ENCODE results near the gene CAPZA1.

The CAPZA1 gene

DNA sequence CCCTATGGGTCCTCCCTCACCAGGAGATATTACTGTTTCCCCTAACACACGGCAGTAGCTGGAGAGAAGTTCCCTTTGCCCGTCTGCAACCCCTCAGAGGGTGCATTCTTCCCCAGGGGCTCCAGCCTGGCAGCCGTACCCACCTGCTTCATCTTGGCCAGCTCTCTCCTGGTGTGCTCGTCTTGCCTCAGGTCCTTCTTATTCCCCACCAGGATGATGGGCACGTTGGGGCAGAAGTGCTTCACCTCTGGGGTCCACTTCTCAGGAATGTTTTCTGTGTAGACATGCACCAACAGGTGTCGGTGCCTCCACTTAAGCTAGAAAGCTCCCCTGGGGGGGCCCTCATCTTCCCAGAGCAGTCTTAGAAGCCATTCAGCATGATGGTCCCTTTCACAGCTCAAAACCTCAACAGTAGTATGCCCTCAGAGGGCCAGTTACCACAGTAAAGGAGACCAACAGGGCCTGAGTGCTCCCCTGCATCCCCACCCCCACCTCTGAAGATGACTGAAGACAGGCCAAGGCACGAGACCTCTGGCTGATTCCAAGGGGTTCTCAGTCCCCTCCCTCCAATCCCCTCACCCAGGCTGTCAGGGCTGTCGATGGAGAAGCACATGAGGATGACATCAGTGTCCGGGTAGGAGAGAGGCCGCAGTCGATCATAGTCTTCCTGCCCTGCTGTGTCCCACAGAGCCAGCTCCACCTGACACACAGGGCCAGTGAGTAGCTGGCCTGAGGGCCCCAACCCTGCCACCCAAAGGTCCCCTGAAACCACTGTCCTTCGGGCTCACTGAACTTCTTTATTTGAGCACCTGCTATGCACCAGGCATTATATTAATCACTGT lies 83.0 kb downstream of the CAPZA1 start:
- Histone ChIP-seq H3K36me3 (ENCODE audit: control insufficient read depth in 2 of 2, insufficient read depth in 1 of 2, low read length in 2 of 2) (peaks cover 0 to 60% of the 10 kb centered on the region in 2 experiments; a peak in 1 of 3 replicates), H3K27ac (ENCODE audit: extremely low read depth, low read depth, low read length) (no peak overlapping the region), H3K4me3 (ENCODE audit: low read depth, low read length) (no peak overlapping the region), H3K9me3 (ENCODE audit: control insufficient read depth, insufficient read depth, low read depth, low read length) (no peaks in the 10 kb centered on the region), H3K4me1 (ENCODE audit: control insufficient read depth, insufficient read depth, low read length) (peaks cover 21% of the 10 kb centered on the region)
- POLR2A ChIA-PET: interaction anchor here (1.0 to 9.8 kb wide), 4 partner anchors 14 to 84 kb away, joined by 3 to 91 read pairs (median 6); partner anchors contain the start of genes MOV10 and ST7L
- TF ChIP-seq, protein P1, sequence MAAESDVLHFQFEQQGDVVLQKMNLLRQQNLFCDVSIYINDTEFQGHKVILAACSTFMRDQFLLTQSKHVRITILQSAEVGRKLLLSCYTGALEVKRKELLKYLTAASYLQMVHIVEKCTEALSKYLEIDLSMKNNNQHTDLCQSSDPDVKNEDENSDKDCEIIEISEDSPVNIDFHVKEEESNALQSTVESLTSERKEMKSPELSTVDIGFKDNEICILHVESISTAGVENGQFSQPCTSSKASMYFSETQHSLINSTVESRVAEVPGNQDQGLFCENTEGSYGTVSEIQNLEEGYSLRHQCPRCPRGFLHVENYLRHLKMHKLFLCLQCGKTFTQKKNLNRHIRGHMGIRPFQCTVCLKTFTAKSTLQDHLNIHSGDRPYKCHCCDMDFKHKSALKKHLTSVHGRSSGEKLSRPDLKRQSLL (tag by site-specific recombination; IDR thresholded peaks at IDR 0.05): no peak
- TF ChIP-seq GLIS2 (tag by site-specific recombination; IDR thresholded peaks at IDR 0.05): peak; percentile 51
- TF ChIP-seq, protein P2, sequence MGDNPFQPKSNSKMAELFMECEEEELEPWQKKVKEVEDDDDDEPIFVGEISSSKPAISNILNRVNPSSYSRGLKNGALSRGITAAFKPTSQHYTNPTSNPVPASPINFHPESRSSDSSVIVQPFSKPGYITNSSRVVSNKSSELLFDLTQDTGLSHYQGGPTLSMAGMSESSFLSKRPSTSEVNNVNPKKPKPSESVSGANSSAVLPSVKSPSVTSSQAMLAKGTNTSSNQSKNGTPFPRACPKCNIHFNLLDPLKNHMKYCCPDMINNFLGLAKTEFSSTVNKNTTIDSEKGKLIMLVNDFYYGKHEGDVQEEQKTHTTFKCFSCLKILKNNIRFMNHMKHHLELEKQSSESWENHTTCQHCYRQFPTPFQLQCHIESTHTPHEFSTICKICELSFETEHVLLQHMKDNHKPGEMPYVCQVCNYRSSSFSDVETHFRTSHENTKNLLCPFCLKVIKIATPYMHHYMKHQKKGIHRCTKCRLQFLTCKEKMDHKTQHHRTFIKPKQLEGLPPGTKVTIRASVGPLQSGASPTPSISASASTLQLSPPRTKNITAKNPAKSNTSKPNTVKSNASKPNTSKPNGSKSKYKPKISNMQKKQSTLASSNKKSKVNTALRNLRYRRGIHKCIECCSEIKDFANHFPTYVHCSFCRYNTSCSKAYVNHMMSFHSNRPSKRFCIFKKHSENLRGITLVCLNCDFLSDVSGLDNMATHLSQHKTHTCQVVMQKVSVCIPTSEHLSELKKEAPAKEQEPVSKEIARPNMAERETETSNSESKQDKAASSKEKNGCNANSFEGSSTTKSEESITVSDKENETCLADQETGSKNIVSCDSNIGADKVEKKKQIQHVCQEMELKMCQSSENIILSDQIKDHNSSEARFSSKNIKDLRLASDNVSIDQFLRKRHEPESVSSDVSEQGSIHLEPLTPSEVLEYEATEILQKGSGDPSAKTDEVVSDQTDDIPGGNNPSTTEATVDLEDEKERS (tag by site-specific recombination; IDR thresholded peaks at IDR 0.05): no peak
- TF ChIP-seq GLIS1 (tag by site-specific recombination; IDR thresholded peaks at IDR 0.05): peak; percentile 70
- TF ChIP-seq RBAK (tag by site-specific recombination; IDR thresholded peaks at IDR 0.05): no peak
- TF ChIP-seq OSR2 (tag by site-specific recombination; IDR thresholded peaks at IDR 0.05): no peak
- TF ChIP-seq SCRT2 (tag by site-specific recombination; IDR thresholded peaks at IDR 0.05): peak; percentile 77; the same call in 1 of the 2 replicates
- no peak for TF ChIP-seq ZNF626 (tag by site-specific recombination; IDR thresholded peaks at IDR 0.05)
- no peak for TF ChIP-seq KLF1 (tag by site-specific recombination; IDR thresholded peaks at IDR 0.05)
- no peak for TF ChIP-seq ZNF266 (tag by site-specific recombination; IDR thresholded peaks at IDR 0.05; ENCODE audit: low read depth)
- TF ChIP-seq ZNF394 (tag by site-specific recombination; IDR thresholded peaks at IDR 0.05; ENCODE audit: borderline replicate concordance): peak; percentile 35; the same call in 1 of the 2 replicates
- TF ChIP-seq, protein P3, sequence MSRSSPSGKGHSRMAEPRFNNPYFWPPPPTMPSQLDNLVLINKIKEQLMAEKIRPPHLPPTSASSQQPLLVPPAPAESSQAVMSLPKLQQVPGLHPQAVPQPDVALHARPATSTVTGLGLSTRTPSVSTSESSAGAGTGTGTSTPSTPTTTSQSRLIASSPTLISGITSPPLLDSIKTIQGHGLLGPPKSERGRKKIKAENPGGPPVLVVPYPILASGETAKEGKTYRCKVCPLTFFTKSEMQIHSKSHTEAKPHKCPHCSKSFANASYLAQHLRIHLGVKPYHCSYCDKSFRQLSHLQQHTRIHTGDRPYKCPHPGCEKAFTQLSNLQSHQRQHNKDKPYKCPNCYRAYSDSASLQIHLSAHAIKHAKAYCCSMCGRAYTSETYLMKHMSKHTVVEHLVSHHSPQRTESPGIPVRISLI (tag by site-specific recombination; IDR thresholded peaks at IDR 0.05): no peak
- TF ChIP-seq ZNF777 (tag by site-specific recombination; IDR thresholded peaks at IDR 0.05; ENCODE audit: borderline replicate concordance): no peak
- 0 out of 2 replicates have a peak, but pooled peaks have one; percentile 30 for TF ChIP-seq ZIC2 (tag by site-specific recombination; IDR thresholded peaks at IDR 0.05)
- TF ChIP-seq ZNF292 (tag by site-specific recombination; IDR thresholded peaks at IDR 0.05; ENCODE audit: borderline replicate concordance, low read depth): no peak
- CTCF ChIA-PET: interaction anchor here (0.6 to 2.0 kb wide), 4 partner anchors 13 to 476 kb away, joined by 3 to 12 read pairs (median 4); partner anchors contain the start of genes MOV10 and PPM1J

DNA sequence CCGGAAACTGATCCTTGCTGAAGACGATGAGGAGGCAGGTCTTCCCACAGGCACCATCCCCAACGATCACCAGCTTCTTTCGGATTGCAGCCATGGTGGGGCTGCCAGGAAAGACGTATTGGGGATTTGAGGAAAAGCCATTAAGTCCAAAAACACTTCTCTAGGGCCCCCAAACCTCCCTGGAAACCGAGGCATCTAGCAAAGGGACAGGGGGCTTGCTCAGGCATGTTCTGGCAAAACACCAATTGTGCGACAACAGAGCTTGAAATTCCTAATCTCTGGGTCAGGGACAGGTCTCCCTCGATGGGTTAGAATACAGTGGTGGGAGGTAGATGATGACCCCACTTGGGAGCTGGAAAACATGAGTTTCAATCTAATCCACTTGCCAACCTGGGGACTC lies 84.1 kb downstream of the CAPZA1 start:
- Histone ChIP-seq H3K9me3 (ENCODE audit: control insufficient read depth, insufficient read depth, low read depth, low read length) (no peaks in the 10 kb centered on the region), H3K4me3 (ENCODE audit: low read depth, low read length) (no peak overlapping the region), H3K27ac (ENCODE audit: extremely low read depth, low read depth, low read length) (no peak overlapping the region), H3K4me1 (ENCODE audit: control insufficient read depth, insufficient read depth, low read length) (peaks cover 20% of the 10 kb centered on the region), H3K36me3 (ENCODE audit: control insufficient read depth in 2 of 2, insufficient read depth in 1 of 2, low read length in 2 of 2) (peaks cover 0 to 50% of the 10 kb centered on the region in 2 experiments; a peak in 1 of 3 replicates)
- POLR2A ChIA-PET: interaction anchor here (1.2 to 9.8 kb wide), 4 partner anchors 14 to 253 kb away, joined by 3 to 91 read pairs (median 8); partner anchors contain the start of genes CAPZA1, MOV10, SLC16A1 and ST7L
- CTCF ChIA-PET: interaction anchor here (1.0 to 2.1 kb wide), 3 partner anchors 29 to 310 kb away, joined by 3 to 5 read pairs (median 5); partner anchors contain the start of gene MOV10
- TF ChIP-seq ZNF585B (tag by site-specific recombination; IDR thresholded peaks at IDR 0.05): no peak

All from HEK293 (cell line).